ENCODE data around the gene SIRPB2.

Gene SIRPB2
- 0.42 to 42.7 (median 7.6) reads per million in 17 experiments for total RNA-seq

- DNase-seq, result peak; percentile 89 to 97 (median 94)
Measured at GRCh38 chr20:1491281-1491840, at the start of gene SIRPB2. SIRPB2 (minus strand) TSS chr20:1491420; CDS start chr20:1491359, 61 bp downstream.

GRCh38 chr20:1539816-1540419 lies 48.7 kb upstream of the SIRPB2 start:
- DNase-seq, result no peak

- DNase-seq, result peak in 1 of 4 experiments; percentile 19
Measured at GRCh38 chr20:1538655-1539054, 47.4 kb upstream of the SIRPB2 start.

GRCh38 chr20:1537731-1538058 lies 46.5 kb upstream of the SIRPB2 start:
- peak; percentile 86 to 95 (median 94) for DNase-seq

- DNase-seq, result peak; percentile 52 to 85 (median 74)
Measured at GRCh38 chr20:1536893-1537730, 45.9 kb upstream of the SIRPB2 start.

- DNase-seq, result peak; percentile 85 to 95 (median 91)
Measured at GRCh38 chr20:1535420-1536175, 44.4 kb upstream of the SIRPB2 start.

- peak; percentile 52 to 81 (median 70) for DNase-seq
Measured at GRCh38 chr20:1534526-1534925, 43.3 kb upstream of the SIRPB2 start.

- DNase-seq, result peak in 3 of 4 experiments; percentile 36 to 42 (median 37)
Measured at GRCh38 chr20:1533059-1533458, 41.8 kb upstream of the SIRPB2 start.

GRCh38 chr20:1528811-1529210 lies 37.6 kb upstream of the SIRPB2 start:
- DNase-seq, result peak in 3 of 4 experiments; percentile 28 to 51 (median 49)

GRCh38 chr20:1527923-1528322 lies 36.7 kb upstream of the SIRPB2 start:
- no peak for DNase-seq

GRCh38 chr20:1526896-1527295 lies 35.7 kb upstream of the SIRPB2 start:
- DNase-seq, result peak in 2 of 4 experiments; percentile 33 to 64

GRCh38 chr20:1526310-1526709 lies 35.1 kb upstream of the SIRPB2 start:
- DNase-seq, result peak in 2 of 4 experiments; percentile 50 to 63

- peak in 3 of 4 experiments; percentile 26 to 56 (median 44) for DNase-seq
Measured at GRCh38 chr20:1524004-1524403, 32.8 kb upstream of the SIRPB2 start.

GRCh38 chr20:1517010-1517409 lies 25.8 kb upstream of the SIRPB2 start:
- DNase-seq, result no peak

- no peak for DNase-seq
Measured at GRCh38 chr20:1513801-1514200, 22.6 kb upstream of the SIRPB2 start.

- DNase-seq, result peak; percentile 59 to 77 (median 74)
Measured at GRCh38 chr20:1509237-1509636, 18.0 kb upstream of the SIRPB2 start.

- DNase-seq, result no peak
Measured at GRCh38 chr20:1508574-1508973, 17.4 kb upstream of the SIRPB2 start.

- no peak for DNase-seq
Measured at GRCh38 chr20:1507276-1507675, 16.1 kb upstream of the SIRPB2 start.

- DNase-seq, result no peak
Measured at GRCh38 chr20:1505871-1506270, 14.7 kb upstream of the SIRPB2 start.

GRCh38 chr20:1505361-1505760 lies 14.1 kb upstream of the SIRPB2 start:
- no peak for DNase-seq

- DNase-seq, result peak; percentile 93 to 96 (median 94)
Measured at GRCh38 chr20:1503564-1504227, 12.5 kb upstream of the SIRPB2 start.

GRCh38 chr20:1500496-1500895 lies 9.3 kb upstream of the SIRPB2 start:
- no peak for DNase-seq

All from suppressor macrophage (primary cell).